C4-2B (cell line): Measurements from ENCODE around the gene KLHL33.

Experiments
- H3K27ac ChIP-seq: fragments of 450-650 bp; 2 replicates; pipeline ENCODE4 v1.5.1; 2017
- ZFX ChIP-seq: fragments of 450-650 bp; IDR thresholded peaks from 2 replicates; pipeline ENCODE4 v1.6.1; 2017
- TF ChIP-seq, protein P1 (sequence below): fragments of 450-650 bp; conservative IDR thresholded peaks from 2 replicates; pipeline ENCODE4 v1.5.1; 2017; ENCODE audit warnings: mild to moderate bottlenecking

KLHL33 gene

DNA sequence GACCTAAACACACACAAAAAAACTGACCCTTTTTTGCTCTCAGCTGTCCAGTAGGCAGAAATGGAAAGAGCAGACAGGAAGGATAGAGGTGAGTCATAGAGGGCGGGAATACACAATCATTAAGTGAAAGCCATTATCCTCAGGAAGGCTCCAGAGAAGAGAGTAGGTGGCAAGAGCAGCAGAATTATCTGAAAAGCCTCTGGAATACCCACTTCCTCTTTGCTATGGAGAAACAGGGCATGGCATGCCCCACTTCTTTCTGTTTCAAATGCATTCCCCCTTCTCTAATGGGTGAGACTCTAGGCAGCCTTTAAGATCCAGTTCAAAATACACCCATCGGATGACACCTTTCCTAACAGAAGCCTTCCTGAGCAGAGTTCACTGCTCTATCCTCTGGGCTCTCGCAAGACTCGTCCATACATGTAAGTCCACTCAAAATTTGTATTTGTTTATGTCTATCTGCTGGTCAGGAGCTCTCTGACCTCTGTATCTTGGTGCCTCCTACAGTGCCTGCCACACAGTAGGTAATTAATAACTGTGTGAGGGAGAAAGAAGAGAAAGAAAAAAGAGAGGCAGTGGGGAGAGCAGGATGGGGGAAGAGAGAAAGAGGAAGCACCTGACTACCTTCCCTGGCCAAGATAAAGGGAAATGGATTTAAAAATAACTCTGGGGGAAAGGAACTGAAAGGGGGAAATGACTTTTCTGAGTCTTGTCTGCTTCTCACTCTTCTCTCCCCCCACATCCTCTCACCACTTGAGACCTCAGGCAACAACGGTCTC is 8.5 kb downstream of the KLHL33 start:
- TF ChIP-seq ZFX = no peak
- TF ChIP-seq, protein P1, sequence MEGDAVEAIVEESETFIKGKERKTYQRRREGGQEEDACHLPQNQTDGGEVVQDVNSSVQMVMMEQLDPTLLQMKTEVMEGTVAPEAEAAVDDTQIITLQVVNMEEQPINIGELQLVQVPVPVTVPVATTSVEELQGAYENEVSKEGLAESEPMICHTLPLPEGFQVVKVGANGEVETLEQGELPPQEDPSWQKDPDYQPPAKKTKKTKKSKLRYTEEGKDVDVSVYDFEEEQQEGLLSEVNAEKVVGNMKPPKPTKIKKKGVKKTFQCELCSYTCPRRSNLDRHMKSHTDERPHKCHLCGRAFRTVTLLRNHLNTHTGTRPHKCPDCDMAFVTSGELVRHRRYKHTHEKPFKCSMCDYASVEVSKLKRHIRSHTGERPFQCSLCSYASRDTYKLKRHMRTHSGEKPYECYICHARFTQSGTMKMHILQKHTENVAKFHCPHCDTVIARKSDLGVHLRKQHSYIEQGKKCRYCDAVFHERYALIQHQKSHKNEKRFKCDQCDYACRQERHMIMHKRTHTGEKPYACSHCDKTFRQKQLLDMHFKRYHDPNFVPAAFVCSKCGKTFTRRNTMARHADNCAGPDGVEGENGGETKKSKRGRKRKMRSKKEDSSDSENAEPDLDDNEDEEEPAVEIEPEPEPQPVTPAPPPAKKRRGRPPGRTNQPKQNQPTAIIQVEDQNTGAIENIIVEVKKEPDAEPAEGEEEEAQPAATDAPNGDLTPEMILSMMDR = no peak
- no peak overlapping the region for H3K27ac ChIP-seq

DNA sequence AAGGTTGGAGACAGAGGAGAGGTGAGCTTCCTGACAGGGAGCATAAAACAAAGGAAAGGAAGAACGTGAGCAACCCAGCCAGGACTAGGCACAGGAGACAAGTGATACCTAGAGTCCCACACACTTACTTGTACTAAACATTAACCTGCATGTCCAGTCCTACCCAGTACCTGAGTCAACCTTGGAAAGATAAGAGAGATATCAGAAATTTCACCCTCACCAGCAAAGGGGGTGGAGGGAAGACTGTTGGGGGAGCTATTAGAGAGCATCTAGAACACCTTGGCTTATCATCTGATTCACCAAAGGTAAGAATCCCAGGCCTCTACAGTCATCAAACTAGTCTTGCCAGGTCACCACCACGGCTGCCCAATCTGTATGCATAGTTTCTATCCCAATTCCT is 11.1 kb downstream of the KLHL33 start:
- no peak overlapping the region for H3K27ac ChIP-seq
- TF ChIP-seq, protein P1 = no peak
- TF ChIP-seq ZFX = no peak

DNA sequence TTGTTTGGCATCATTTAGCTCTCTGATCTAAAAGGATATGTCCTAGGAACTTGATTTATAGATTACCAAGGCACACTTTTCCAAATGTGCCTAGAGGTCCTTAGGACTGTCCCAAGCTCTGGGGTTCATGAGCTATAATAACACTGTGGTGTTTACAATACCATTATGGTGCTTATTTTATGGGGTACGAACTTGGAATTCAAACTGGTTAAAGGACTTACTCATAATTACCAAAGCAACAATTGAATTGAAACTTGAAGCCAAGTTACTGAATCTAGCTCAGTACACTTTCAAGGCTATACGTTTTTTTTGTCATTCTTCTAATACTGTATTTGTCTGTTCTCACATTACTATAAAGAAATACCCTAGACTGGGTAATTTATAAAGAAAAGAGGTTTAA is 13.1 kb downstream of the KLHL33 start:
- no peak overlapping the region for H3K27ac ChIP-seq
- TF ChIP-seq, protein P1 = no peak
- TF ChIP-seq ZFX = no peak

DNA sequence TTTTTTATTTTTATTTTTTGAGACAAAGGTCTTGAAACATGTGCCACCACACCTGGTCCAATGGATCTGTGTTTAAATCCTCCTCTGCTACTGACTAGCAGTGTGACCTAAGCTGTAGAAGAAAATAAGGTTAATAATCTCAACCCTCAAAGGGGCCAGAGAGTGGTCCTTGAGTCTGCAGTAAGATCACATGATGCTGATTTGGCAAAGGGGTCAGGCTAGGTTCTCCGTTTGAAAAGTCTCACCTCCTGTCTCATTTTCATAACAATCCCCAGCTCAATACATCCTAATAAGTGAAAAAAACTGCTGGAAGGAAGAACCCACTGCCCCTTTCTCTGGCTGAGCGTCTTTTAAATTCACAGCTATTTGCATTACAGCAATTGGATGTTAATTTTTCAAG is 14.7 kb downstream of the KLHL33 start:
- TF ChIP-seq, protein P1 = no peak
- no peak for TF ChIP-seq ZFX

DNA sequence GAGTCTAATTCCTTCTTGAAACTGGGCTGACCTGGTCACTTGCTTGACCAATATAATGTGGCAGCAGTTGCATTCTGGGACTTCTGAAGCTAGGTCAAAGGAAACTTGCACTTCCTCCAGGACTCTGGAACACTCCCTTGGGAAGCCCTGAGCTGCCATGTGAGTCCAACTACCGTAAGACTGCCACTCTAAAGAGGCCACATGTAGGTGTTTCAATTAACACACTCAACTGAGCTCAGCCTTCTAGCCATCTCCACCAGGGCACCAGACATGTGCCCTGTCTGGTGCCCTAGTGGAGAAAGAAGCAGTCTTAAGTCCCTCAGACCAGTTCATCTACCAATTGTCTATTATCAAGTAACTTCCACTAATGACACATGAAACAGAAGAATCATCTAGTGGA is 16.5 kb downstream of the KLHL33 start:
- no peak for TF ChIP-seq ZFX
- TF ChIP-seq, protein P1 = no peak
- no peak overlapping the region for H3K27ac ChIP-seq

More for the DNA sequence above, 14.7 kb downstream of the KLHL33 start:
- H3K27ac ChIP-seq = no peak overlapping the region

DNA sequence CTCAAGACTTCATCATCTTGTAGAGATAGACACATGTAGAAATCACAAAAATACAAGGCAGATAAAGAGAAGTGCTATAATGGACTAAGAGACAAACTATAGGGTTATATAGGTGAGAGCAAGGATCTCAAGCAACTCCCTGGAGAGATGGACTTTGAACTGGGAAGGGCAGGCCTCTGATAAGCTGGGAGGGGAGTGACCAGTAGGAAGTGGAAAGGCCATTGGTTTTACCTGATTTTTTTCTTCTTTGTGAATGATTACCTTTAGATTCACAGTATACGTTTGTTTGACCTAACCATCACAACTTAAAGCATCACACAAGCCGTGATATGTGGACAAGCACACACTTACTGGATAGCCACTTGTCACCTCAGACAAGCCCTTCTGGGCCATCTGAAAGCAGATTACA is 17.5 kb downstream of the KLHL33 start:
- no peak for TF ChIP-seq ZFX
- TF ChIP-seq, protein P1 = no peak
- no peak overlapping the region for H3K27ac ChIP-seq

DNA sequence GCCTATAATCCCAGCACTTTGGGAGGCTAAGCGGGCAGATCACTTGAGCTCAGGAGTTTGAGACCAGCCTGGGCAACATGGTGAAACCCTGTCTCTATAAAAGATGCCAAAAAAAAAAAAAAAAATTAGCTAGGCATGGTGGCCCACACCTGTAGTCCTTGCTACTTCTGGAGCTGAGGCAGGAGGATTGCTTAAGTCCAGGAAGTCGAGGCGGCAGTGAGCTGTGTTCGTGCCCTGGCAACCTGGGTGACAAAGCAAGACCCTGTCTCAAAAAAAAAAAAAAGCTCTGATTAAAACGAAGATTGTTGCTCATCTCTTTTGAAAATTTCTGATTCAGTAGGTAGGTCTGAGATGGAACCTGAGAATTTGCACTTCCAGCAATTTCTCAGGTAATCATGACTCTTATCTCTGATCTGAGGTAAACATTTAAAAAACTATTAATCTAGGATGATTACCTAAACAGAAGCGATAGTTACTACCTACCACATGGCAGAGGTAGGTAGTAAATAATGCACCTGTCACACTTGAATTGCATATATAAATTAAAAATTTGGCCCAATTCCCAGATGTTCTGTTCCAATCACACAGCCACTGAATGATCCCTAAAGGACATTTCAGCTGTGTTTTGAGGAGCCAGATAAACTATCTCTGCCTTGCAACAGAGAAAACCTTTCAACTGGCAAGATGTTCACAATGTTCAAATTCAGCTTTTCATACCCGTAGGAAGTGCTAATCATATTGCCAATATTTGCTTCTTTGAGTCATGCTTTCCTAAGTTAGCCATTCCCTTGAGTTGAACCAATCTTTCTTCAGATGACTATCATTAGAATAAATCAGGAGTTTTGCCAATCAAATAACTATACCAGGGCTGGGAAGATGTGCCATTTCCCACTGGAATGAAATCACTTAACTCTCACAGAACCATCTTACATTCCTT is 18.4 kb downstream of the KLHL33 start:
- TF ChIP-seq ZFX = no peak
- TF ChIP-seq, protein P1 = no peak

More for the DNA sequence above, 18.4 kb downstream of the KLHL33 start:
- no peak overlapping the region for H3K27ac ChIP-seq
